ENCODE results near the gene ZW10. TPM values are rescaled to one million over a fixed set of nuclear protein-coding genes. Genes with fewer than 3 reads are reported as not detected.
"Not testable (repeated sequence)": the region's sequence is repeated elsewhere in the genome, so short reads cannot be mapped to it uniquely, and the experiment has no call there.

Gene ZW10
- total RNA-seq, 2 experiments from 2014 or later, result 14.6 to 16.3 TPM

DNA sequence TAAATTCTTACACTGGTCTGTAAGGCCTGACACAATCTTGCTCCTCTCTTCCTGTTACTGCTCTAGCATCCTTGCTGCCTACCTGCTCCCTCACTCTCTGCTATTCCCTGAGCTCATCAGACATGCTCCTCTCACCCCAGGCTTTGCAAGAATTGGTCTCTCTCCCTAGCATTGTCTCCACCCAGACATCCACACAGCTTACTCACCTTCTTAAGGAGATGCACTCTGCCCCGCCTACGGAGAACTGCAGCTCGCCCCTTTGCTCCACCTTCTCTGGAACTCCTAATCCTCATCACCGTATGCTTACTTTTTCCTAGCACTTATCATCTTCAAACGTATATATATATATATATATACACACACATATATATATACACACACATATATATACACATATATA is 44.0 kb downstream of the ZW10 start:
- no peaks in the 10 kb centered on the region for H3K4me1 Mint-ChIP-seq
- POLR2A ChIA-PET, result no interaction called here

GRCh38 chr11:113728814-113729213 is 44.7 kb downstream of the ZW10 start:
- Mint-ChIP-seq H3K27me3 (no peaks in the 10 kb centered on the region), H3K9me3 (no peaks in the 10 kb centered on the region), H3K27ac (no peak overlapping the region), H3K4me3 (no peak overlapping the region), H3K4me1 (no peaks in the 10 kb centered on the region), H3K36me3 (peaks cover 10% of the 10 kb centered on the region)
- ATAC-seq (ENCODE audit: low read depth), result no peak
- DNase-seq, result no peak
- POLR2A ChIA-PET, result no interaction called here

More for the DNA sequence above, 44.0 kb downstream of the ZW10 start:
- ATAC-seq (ENCODE audit: low read depth), result no peak
- H3K36me3 Mint-ChIP-seq, result peaks cover 12% of the 10 kb centered on the region
- no peak for DNase-seq
- H3K27me3 Mint-ChIP-seq, result no peaks in the 10 kb centered on the region
- no peak overlapping the region for H3K4me3 Mint-ChIP-seq
- H3K9me3 Mint-ChIP-seq, result no peaks in the 10 kb centered on the region
- no peak overlapping the region for H3K27ac Mint-ChIP-seq

DNA sequence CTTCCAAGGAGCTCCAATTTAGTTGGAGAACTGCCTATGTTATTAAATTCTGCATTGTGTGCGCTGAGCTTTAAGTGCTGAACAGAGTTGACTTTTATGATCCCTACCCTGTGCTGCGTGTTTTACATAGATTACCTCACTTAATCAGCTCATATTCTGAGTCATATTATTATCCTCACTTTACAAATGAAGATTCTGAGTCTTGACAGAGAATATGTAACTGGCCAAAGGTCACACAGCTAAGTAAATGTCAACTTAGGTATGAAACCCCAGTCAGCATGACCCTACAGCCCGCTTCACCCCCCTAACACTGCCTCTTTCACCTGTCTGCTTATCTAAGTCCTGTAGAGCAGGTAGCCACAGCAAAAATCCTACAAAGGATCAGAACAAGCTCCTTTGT is 47.6 kb downstream of the ZW10 start:
- no peaks in the 10 kb centered on the region for H3K36me3 Mint-ChIP-seq
- H3K9me3 Mint-ChIP-seq, result no peaks in the 10 kb centered on the region
- H3K27ac Mint-ChIP-seq, result no peak overlapping the region
- H3K27me3 Mint-ChIP-seq, result no peaks in the 10 kb centered on the region
- H3K4me3 Mint-ChIP-seq, result no peak overlapping the region
- DNase-seq (no peak), ATAC-seq (ENCODE audit: low read depth) (no peak)
- H3K4me1 Mint-ChIP-seq, result no peaks in the 10 kb centered on the region
- POLR2A ChIA-PET, result no interaction called here

GRCh38 chr11:113725407-113725806 is 48.1 kb downstream of the ZW10 start:
- H3K4me1 Mint-ChIP-seq, result no peaks in the 10 kb centered on the region
- no peak overlapping the region for H3K4me3 Mint-ChIP-seq

DNA sequence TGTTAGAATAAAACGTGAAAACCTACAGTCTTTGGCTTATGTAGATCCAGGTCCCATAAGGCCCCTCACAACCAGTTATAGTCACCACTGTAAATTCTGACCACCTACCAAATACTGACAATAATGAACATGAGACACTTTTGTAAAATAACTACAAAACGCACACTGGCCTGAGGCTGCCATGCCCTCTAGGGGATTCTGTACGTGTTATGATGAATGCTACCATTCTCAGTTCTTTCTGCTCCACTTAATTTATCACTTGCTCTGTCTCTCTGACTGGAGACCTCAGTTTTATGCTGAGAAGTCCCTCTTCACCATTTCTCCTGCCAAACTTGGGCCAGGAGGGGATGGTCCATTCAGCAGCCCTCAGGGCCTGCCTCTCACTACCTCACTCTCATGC is 48.7 kb downstream of the ZW10 start:
- Mint-ChIP-seq H3K4me3 (no peak overlapping the region), H3K9me3 (no peaks in the 10 kb centered on the region), H3K27me3 (no peaks in the 10 kb centered on the region), H3K27ac (no peak overlapping the region), H3K36me3 (no peaks in the 10 kb centered on the region), H3K4me1 (no peaks in the 10 kb centered on the region)
- ATAC-seq (ENCODE audit: low read depth), result no peak
- no peak for DNase-seq
- POLR2A ChIA-PET, result no interaction called here

More at GRCh38 chr11:113725407-113725806, 48.1 kb downstream of the ZW10 start:
- Mint-ChIP-seq H3K9me3 (no peaks in the 10 kb centered on the region), H3K27ac (no peak overlapping the region), H3K27me3 (no peaks in the 10 kb centered on the region), H3K36me3 (no peaks in the 10 kb centered on the region)
- POLR2A ChIA-PET, result no interaction called here
- DNase-seq (no peak), ATAC-seq (ENCODE audit: low read depth) (no peak)

- Mint-ChIP-seq H3K9me3 (no peaks in the 10 kb centered on the region), H3K4me3 (no peak overlapping the region), H3K27me3 (no peaks in the 10 kb centered on the region), H3K27ac (no peak overlapping the region), H3K36me3 (peaks cover 3% of the 10 kb centered on the region), H3K4me1 (no peaks in the 10 kb centered on the region)
- no peak for ATAC-seq (ENCODE audit: low read depth)
- DNase-seq, result no peak
- POLR2A ChIA-PET, result no interaction called here
Measured at GRCh38 chr11:113723787-113724186, 49.7 kb downstream of the ZW10 start.

- Mint-ChIP-seq H3K4me1 (no peaks in the 10 kb centered on the region), H3K27ac (no peak overlapping the region), H3K27me3 (no peaks in the 10 kb centered on the region), H3K4me3 (no peak overlapping the region), H3K9me3 (no peaks in the 10 kb centered on the region), H3K36me3 (peaks cover 3% of the 10 kb centered on the region)
- DNase-seq, result no peak
- ATAC-seq (ENCODE audit: low read depth), result no peak
- POLR2A ChIA-PET, result no interaction called here
Measured at GRCh38 chr11:113722934-113723333, 50.6 kb downstream of the ZW10 start.

GRCh38 chr11:113722221-113722620 is 51.3 kb downstream of the ZW10 start:
- H3K27me3 Mint-ChIP-seq, result no peaks in the 10 kb centered on the region
- POLR2A ChIA-PET, result no interaction called here
- ATAC-seq (ENCODE audit: low read depth) (no peak), DNase-seq (no peak)
- H3K27ac Mint-ChIP-seq, result no peak overlapping the region
- peaks cover 3% of the 10 kb centered on the region for H3K36me3 Mint-ChIP-seq
- H3K9me3 Mint-ChIP-seq, result no peaks in the 10 kb centered on the region
- no peaks in the 10 kb centered on the region for H3K4me1 Mint-ChIP-seq
- H3K4me3 Mint-ChIP-seq, result no peak overlapping the region

DNA sequence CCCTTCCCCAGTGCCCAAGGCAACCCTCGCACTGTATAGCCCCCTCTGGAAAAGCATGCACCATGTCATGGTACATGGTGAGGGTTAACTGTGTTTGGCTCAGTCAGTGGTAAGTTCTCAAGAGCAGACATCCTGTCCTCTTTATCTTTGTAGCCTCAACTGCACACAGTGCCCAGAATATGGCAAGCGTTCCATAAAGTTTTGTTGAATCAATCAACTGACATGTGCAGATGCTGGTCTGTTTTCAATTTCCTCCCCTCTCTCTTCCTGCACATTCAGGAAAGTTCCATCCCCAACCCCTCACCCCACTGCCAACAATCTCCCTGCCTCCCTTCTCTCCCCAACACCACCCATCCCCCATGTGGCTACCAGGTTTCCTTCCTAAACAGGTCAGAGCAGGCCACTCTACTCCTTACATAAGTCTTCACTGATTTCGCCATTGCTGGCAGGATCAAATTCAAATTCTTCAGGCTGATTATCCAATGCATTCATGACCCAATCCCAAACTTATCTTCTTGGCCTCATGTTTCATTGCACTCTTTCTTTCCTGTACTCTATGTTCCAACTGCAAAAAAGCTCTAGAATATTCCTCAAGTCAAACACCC is 51.9 kb downstream of the ZW10 start:
- Mint-ChIP-seq H3K27me3 (no peaks in the 10 kb centered on the region), H3K4me1 (no peaks in the 10 kb centered on the region), H3K4me3 (no peak overlapping the region), H3K36me3 (peaks cover 3% of the 10 kb centered on the region), H3K9me3 (no peaks in the 10 kb centered on the region), H3K27ac (no peak overlapping the region)
- POLR2A ChIA-PET, result no interaction called here
- DNase-seq, result no peak
- ATAC-seq (ENCODE audit: low read depth), result no peak

- POLR2A ChIA-PET; ATAC-seq (ENCODE audit: low read depth): not testable (repeated sequence)
Measured at GRCh38 chr11:113720478-113720877, 53.0 kb downstream of the ZW10 start.

GRCh38 chr11:113715882-113716625 is 57.4 kb downstream of the ZW10 start:
- POLR2A ChIA-PET, result no interaction called here
- H3K4me1 Mint-ChIP-seq, result no peaks in the 10 kb centered on the region
- H3K27me3 Mint-ChIP-seq, result no peaks in the 10 kb centered on the region
- DNase-seq (no peak), ATAC-seq (ENCODE audit: low read depth) (no peak)
- peaks cover 2% of the 10 kb centered on the region for H3K9me3 Mint-ChIP-seq
- H3K4me3 Mint-ChIP-seq, result no peak overlapping the region
- peaks cover 6% of the 10 kb centered on the region for H3K36me3 Mint-ChIP-seq
- H3K27ac Mint-ChIP-seq, result no peak overlapping the region

More at GRCh38 chr11:113720478-113720877, 53.0 kb downstream of the ZW10 start:
- H3K36me3 Mint-ChIP-seq, H3K27ac Mint-ChIP-seq, DNase-seq, H3K27me3 Mint-ChIP-seq, H3K4me3 Mint-ChIP-seq, H3K9me3 Mint-ChIP-seq, H3K4me1 Mint-ChIP-seq: not testable (repeated sequence)

- ATAC-seq (ENCODE audit: low read depth) (no peak), DNase-seq (no peak)
- Mint-ChIP-seq H3K4me1 (no peaks in the 10 kb centered on the region), H3K4me3 (no peak overlapping the region), H3K27me3 (no peaks in the 10 kb centered on the region), H3K9me3 (peaks cover 2% of the 10 kb centered on the region), H3K36me3 (peaks cover 6% of the 10 kb centered on the region), H3K27ac (no peak overlapping the region)
- POLR2A ChIA-PET, result no interaction called here
Measured at GRCh38 chr11:113715273-113715672, 58.2 kb downstream of the ZW10 start.

DNA sequence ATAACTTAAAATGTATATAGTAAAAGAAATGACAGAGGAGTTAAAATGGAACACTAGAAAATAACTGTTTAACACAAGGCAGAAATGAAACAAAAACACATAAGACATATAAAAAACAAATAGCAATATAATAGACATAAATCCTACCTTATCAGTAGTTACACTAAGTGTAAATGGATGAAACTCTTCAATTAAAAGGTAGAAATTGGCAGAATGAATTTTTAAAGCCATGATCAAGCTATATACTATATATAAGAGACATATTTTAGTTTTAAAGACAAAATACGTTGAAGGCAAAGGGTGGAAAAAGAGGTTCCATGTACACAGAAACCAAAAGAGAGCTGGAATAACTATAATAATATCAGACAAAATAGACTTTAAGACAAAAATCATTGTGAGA is 62.5 kb downstream of the ZW10 start:
- POLR2A ChIA-PET, result no interaction called here
- DNase-seq (no peak), ATAC-seq (ENCODE audit: low read depth) (no peak)
- Mint-ChIP-seq H3K27ac (no peak overlapping the region), H3K36me3 (peaks cover 3% of the 10 kb centered on the region), H3K4me1 (no peaks in the 10 kb centered on the region), H3K4me3 (no peak overlapping the region), H3K27me3 (no peaks in the 10 kb centered on the region), H3K9me3 (peaks cover 2% of the 10 kb centered on the region)

GRCh38 chr11:113705871-113706655 is 67.4 kb downstream of the ZW10 start, which contains the start of gene TMPRSS5:
Gene TMPRSS5 (minus strand): TSS chr11:113706308. CDS start chr11:113706224, 84 bp downstream.
- no peak within 1 kb of the TSS for H3K27ac Mint-ChIP-seq
- H3K4me1 Mint-ChIP-seq, result no peaks in the 10 kb centered on the region
- H3K4me3 Mint-ChIP-seq, result no peak within 1 kb of the TSS
- H3K36me3 Mint-ChIP-seq, result peaks cover 5% of the 10 kb centered on the region
- H3K27me3 Mint-ChIP-seq, result peaks cover 1% of the 10 kb centered on the region
- POLR2A ChIA-PET, result no interaction called here
- ATAC-seq (ENCODE audit: low read depth), result no peak
- H3K9me3 Mint-ChIP-seq, result peaks cover 12% of the 10 kb centered on the region
- no peak for DNase-seq
